Mucosa of descending colon (tissue), 3 donors: ENCODE data around the gene MLLT3. TPM values are rescaled to one million over a fixed set of nuclear protein-coding genes. Genes with fewer than 3 reads are reported as not detected.

Source experiments
- ATAC-seq: fragments of 200-7000 bp; cut with Tn5 transposase; one replicate; pipeline ENCODE4 v1.9.1; 2020; ENCODE audit warnings: mild to moderate bottlenecking, moderate library complexity
- DNase-seq, 3 donors: peaks; one replicate each; pipeline ENCODE4 v3.0.0-alpha.2; 2020
- H3K36me3 ChIP-seq: fragments of 200-600 bp; one replicate; pipeline ENCODE4 v1.8.0; 2021; ENCODE audit warnings: low read depth, mild to moderate bottlenecking
- H3K4me1 ChIP-seq: fragments of 200-600 bp; one replicate; pipeline ENCODE4 v1.8.0; 2021; ENCODE audit warnings: low read depth, mild to moderate bottlenecking
- H3K4me3 ChIP-seq: fragments of 200-600 bp; one replicate; pipeline ENCODE4 v1.8.0; 2021; ENCODE audit warnings: mild to moderate bottlenecking
- H3K9me3 ChIP-seq: fragments of 200-600 bp; one replicate; pipeline ENCODE4 v1.8.0; 2021; ENCODE audit warnings: mild to moderate bottlenecking
- CTCF ChIP-seq: fragments of 200-600 bp; IDR thresholded peaks from one replicate; pipeline ENCODE4 v1.8.0; 2022; ENCODE audit warnings: antibody characterized with exemption, mild to moderate bottlenecking
- intact Hi-C, 2 donors: fragments of 100-400 bp; cut with DNase I in 1 of 2; cut with micrococcal nuclease in 1 of 2; formaldehyde crosslinking; loops; one replicate each; pipeline versions ENCODE4 v1.11.0 to v1.11.1; 2022; cut with DNase I, micrococcal nuclease
- total RNA-seq, 3 donors: library from RNA; stranded (reverse); fragmentation: NEBNext Ultra II Directional in 2 of 3; extraction: Animal tissue kit (Norgen Biotek cat#: 25700) in 2 of 3; gene quantifications; one replicate each; pipeline versions ENCODE4 v1.2.1 to v1.2.4, GENCODE V29; 2021 to 2023
- donor health status: DM: no; HTN: no; CAD: no; lungs with moderate emphysema.
- donor health status: DM: no; HTN: no; CAD: no.
- donor health status: DM: no; HTN: yes; CAD: no.

The MLLT3 gene
- total RNA-seq, 3 donors from 2014 or later: 35.1 to 53.7 (median 46.5) TPM

- no peak for TF ChIP-seq CTCF
- no peak overlapping the region for H3K4me3 ChIP-seq
- H3K4me1 ChIP-seq: no peaks in the 10 kb centered on the region
- ATAC-seq (no peak), DNase-seq (no peak)
- H3K36me3 ChIP-seq: no peaks in the 10 kb centered on the region
- intact Hi-C loops: no loop called here
- H3K9me3 ChIP-seq: no peaks in the 10 kb centered on the region
Measured at GRCh38 chr9:20302197-20302596, 320.1 kb downstream of the MLLT3 start.

- no peak for DNase-seq
- Histone ChIP-seq H3K9me3 (no peaks in the 10 kb centered on the region), H3K36me3 (no peaks in the 10 kb centered on the region), H3K4me3 (no peak overlapping the region), H3K4me1 (no peaks in the 10 kb centered on the region)
- ATAC-seq: no peak
- no peak for TF ChIP-seq CTCF
- intact Hi-C loops: no loop called here
Measured at GRCh38 chr9:20300430-20301115, 321.7 kb downstream of the MLLT3 start.

GRCh38 chr9:20297646-20298084 lies 324.6 kb downstream of the MLLT3 start:
- Histone ChIP-seq H3K4me3 (no peak overlapping the region), H3K36me3 (no peaks in the 10 kb centered on the region), H3K4me1 (no peaks in the 10 kb centered on the region), H3K9me3 (no peaks in the 10 kb centered on the region)
- DNase-seq: peak in 1 of 3 donors; percentile 10
- intact Hi-C loops: no loop called here
- peak; percentile 60 for ATAC-seq
- TF ChIP-seq CTCF: no peak

- ATAC-seq (no peak), DNase-seq (no peak)
- Histone ChIP-seq H3K9me3 (no peaks in the 10 kb centered on the region), H3K4me1 (no peaks in the 10 kb centered on the region), H3K36me3 (no peaks in the 10 kb centered on the region), H3K4me3 (no peak overlapping the region)
- intact Hi-C loops: no loop called here
- no peak for TF ChIP-seq CTCF
Measured at GRCh38 chr9:20295555-20295954, 326.7 kb downstream of the MLLT3 start.

- DNase-seq: no peak
- Histone ChIP-seq H3K9me3 (no peaks in the 10 kb centered on the region), H3K4me3 (no peak overlapping the region), H3K36me3 (no peaks in the 10 kb centered on the region), H3K4me1 (no peaks in the 10 kb centered on the region)
- TF ChIP-seq CTCF: no peak
- ATAC-seq: no peak
- intact Hi-C loops: no loop called here
Measured at GRCh38 chr9:20294046-20294750, 328.1 kb downstream of the MLLT3 start.
